Trophoblast cell (in vitro differentiated cells and primary cell): ENCODE measurements around the gene SLITRK2.
A peak's percentile ranks its signal among the peaks of the same experiment; 100 is the strongest.

Source experiments
- DNase-seq, 2 donors: peaks; one replicate each; pipeline ENCODE4 v3.0.0-alpha.2; 2016
- H2AFZ ChIP-seq: 2 replicates; pipeline ENCODE4 v1.6.1; 2013; ENCODE audit warnings: low read length, moderate library complexity, mild to moderate bottlenecking; ENCODE audit not compliant: insufficient read depth, poor library complexity
- H2AK5ac ChIP-seq: 2 replicates; pipeline ENCODE4 v1.6.1; 2013; ENCODE audit warnings: mild to moderate bottlenecking, low read length
- H2BK120ac ChIP-seq: 2 replicates; pipeline ENCODE4 v1.6.1; 2013; ENCODE audit warnings: low read length, mild to moderate bottlenecking, moderate library complexity; ENCODE audit not compliant: insufficient read depth, poor library complexity
- H2BK12ac ChIP-seq: 2 replicates; pipeline ENCODE4 v1.6.1; 2013; ENCODE audit warnings: mild to moderate bottlenecking, low read length, moderate library complexity
- H2BK5ac ChIP-seq: 2 replicates; pipeline ENCODE4 v1.6.1; 2013; ENCODE audit warnings: low read length, low read depth, moderate library complexity, mild to moderate bottlenecking; ENCODE audit not compliant: poor library complexity
- H3K14ac ChIP-seq: 2 replicates; pipeline ENCODE4 v1.6.1; 2013; ENCODE audit warnings: mild to moderate bottlenecking, low read length
- H3K18ac ChIP-seq: 2 replicates; pipeline ENCODE4 v1.6.1; 2013; ENCODE audit warnings: mild to moderate bottlenecking, low read length
- H3K23ac ChIP-seq: 2 replicates; pipeline ENCODE4 v1.6.1; 2013; ENCODE audit warnings: low read length
- H3K27ac ChIP-seq: 2 replicates; pipeline ENCODE4 v1.5.1; 2013; ENCODE audit warnings: low read depth, mild to moderate bottlenecking, inconsistent platforms, low read length, moderate library complexity
- H3K27me3 ChIP-seq: 2 replicates; pipeline ENCODE4 v1.6.1; 2013; ENCODE audit warnings: inconsistent platforms, mild to moderate bottlenecking, low read length, moderate library complexity; ENCODE audit not compliant: insufficient read depth
- H3K36me3 ChIP-seq, 2 experiments: 1 replicate in 1 of 2; 2 replicates in 1 of 2; pipeline ENCODE4 v1.6.1; 2013; ENCODE audit warnings: low read length in 2 of 2, mild to moderate bottlenecking in 2 of 2, moderate library complexity in 1 of 2; ENCODE audit not compliant: insufficient read depth in 2 of 2, control insufficient read depth in 1 of 2
- H3K4ac ChIP-seq: 2 replicates; pipeline ENCODE4 v1.6.1; 2013; ENCODE audit warnings: low read depth, mild to moderate bottlenecking, low read length, moderate library complexity
- H3K4me1 ChIP-seq, 2 experiments: 1 replicate in 1 of 2; 2 replicates in 1 of 2; pipeline ENCODE4 v1.6.1; 2013; ENCODE audit warnings: low read length in 2 of 2, mild to moderate bottlenecking in 2 of 2, moderate library complexity in 1 of 2; ENCODE audit not compliant: insufficient read depth in 2 of 2, control insufficient read depth in 1 of 2
- H3K4me2 ChIP-seq: 2 replicates; pipeline ENCODE4 v1.6.1; 2013; ENCODE audit warnings: inconsistent platforms, mild to moderate bottlenecking, low read length, moderate library complexity
- H3K4me3 ChIP-seq: 2 replicates; pipeline ENCODE4 v1.5.1; 2013; ENCODE audit warnings: mild to moderate bottlenecking, low read depth, low read length, inconsistent platforms
- H3K79me1 ChIP-seq: one replicate; pipeline ENCODE4 v1.6.1; 2013; ENCODE audit warnings: low read length
- H3K79me2 ChIP-seq: 2 replicates; pipeline ENCODE4 v1.6.1; 2013; ENCODE audit warnings: low read length, mild to moderate bottlenecking; ENCODE audit not compliant: control insufficient read depth, insufficient read depth, poor library complexity
- H3K9ac ChIP-seq: 2 replicates; pipeline ENCODE4 v1.6.1; 2013; ENCODE audit warnings: mild to moderate bottlenecking, low read length
- H3K9me3 ChIP-seq: 2 replicates; pipeline ENCODE4 v1.6.1; 2013; ENCODE audit warnings: low read depth, mild to moderate bottlenecking, control low read depth, inconsistent platforms, low read length; ENCODE audit not compliant: insufficient read depth
- H4K12ac ChIP-seq: 2 replicates; pipeline ENCODE4 v1.6.1; 2013; ENCODE audit warnings: low read depth, mild to moderate bottlenecking, low read length, moderate library complexity
- H4K8ac ChIP-seq: 2 replicates; pipeline ENCODE4 v1.6.1; 2013; ENCODE audit warnings: low read depth, mild to moderate bottlenecking, low read length, moderate library complexity
- H4K91ac ChIP-seq: one replicate; pipeline ENCODE4 v1.6.1; 2013; ENCODE audit warnings: low read depth, mild to moderate bottlenecking, low read length, moderate library complexity
- WGBS: extraction: QIAGEN DNeasy Blood & Tissue Kit; methylation state at CpG from one replicate; pipeline ENCODE4 v1.1.7; 2013; ENCODE audit warnings: missing lambda C conversion rate; ENCODE audit not compliant: insufficient read length, insufficient coverage; ENCODE audit errors: extremely low coverage; 5-methylcytosine and 5-hydroxymethylcytosine counted together

The SLITRK2 gene

GRCh38 chrX:145813081-145813480, 4.5 kb upstream of the SLITRK2 start:
- no peaks in the 10 kb centered on the region for H3K36me3 ChIP-seq
- no peak overlapping the region for H2AK5ac ChIP-seq
- H3K27ac ChIP-seq = no peak overlapping the region
- H3K4ac ChIP-seq = no peak overlapping the region
- no peak overlapping the region for H2BK12ac ChIP-seq
- peaks cover 8% of the 10 kb centered on the region for H3K27me3 ChIP-seq
- H3K9me3 ChIP-seq = no peaks in the 10 kb centered on the region
- H4K91ac ChIP-seq = no peak overlapping the region
- no peak overlapping the region for H4K12ac ChIP-seq
- no peak overlapping the region for H3K23ac ChIP-seq
- no peaks in the 10 kb centered on the region for H3K79me2 ChIP-seq
- H3K4me1 ChIP-seq = peaks cover 2% of the 10 kb centered on the region in 2 experiments
- no peak overlapping the region for H4K8ac ChIP-seq
- H3K4me2 ChIP-seq = no peak overlapping the region
- no peak overlapping the region for H3K9ac ChIP-seq
- H2BK5ac ChIP-seq = no peak overlapping the region
- no CpG with 5 or more reads among the region's 1 CpG for WGBS
- no peak overlapping the region for H3K18ac ChIP-seq
- H2AFZ ChIP-seq = no peak overlapping the region
- no peak overlapping the region for H3K14ac ChIP-seq
- H2BK120ac ChIP-seq = no peak overlapping the region
- no peak for DNase-seq
- H3K79me1 ChIP-seq = no peaks in the 10 kb centered on the region
- H3K4me3 ChIP-seq = no peak overlapping the region

DNA sequence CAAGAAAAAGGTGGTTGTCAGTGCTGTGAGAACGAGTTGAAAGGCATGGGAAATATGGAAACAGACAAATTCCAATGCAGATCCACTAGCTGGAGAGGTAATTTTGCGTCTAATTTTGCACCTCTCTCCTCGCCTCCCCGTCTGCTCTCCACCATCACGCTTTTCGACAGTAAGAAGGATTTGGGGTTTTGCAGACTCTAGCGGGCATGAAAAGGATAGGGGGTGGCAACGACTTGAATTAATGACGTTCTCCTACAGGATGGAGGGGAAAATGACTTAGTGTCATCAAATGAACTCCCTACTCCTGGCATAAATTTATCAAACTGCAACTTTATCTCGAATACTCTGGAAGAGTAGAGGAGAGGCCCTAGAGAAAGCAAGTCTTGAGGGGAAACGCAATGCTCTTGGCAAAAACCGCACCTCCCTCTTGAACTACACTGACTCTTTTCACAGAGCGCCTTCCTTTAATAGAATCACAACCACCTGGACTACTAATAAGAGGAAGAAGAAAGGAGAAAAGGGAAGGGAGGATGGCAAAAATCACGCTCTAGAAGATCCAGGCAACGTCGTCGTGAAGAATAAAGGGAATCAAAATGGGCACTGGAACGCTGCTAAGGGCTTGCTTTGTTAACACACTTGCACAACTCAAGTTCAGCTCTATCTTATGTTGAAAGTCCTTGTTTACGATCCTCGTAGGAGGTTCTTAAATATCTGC, 871 bp upstream of the SLITRK2 start:
- no peak overlapping the region for H4K8ac ChIP-seq
- no peak overlapping the region for H3K4me3 ChIP-seq
- no peak overlapping the region for H4K91ac ChIP-seq
- H2BK5ac ChIP-seq = no peak overlapping the region
- H2BK120ac ChIP-seq = no peak overlapping the region
- H3K79me2 ChIP-seq = no peaks in the 10 kb centered on the region
- H3K23ac ChIP-seq = no peak overlapping the region
- no peaks in the 10 kb centered on the region for H3K9me3 ChIP-seq
- no peaks in the 10 kb centered on the region for H3K79me1 ChIP-seq
- peaks cover 4 to 6% of the 10 kb centered on the region in 2 experiments for H3K4me1 ChIP-seq
- H4K12ac ChIP-seq = no peak overlapping the region
- H3K36me3 ChIP-seq = no peaks in the 10 kb centered on the region
- H2AK5ac ChIP-seq = no peak overlapping the region
- no CpG with 5 or more reads among the region's 20 CpGs for WGBS
- no peak overlapping the region for H3K27ac ChIP-seq
- H3K27me3 ChIP-seq = peaks cover 28% of the 10 kb centered on the region
- no peak overlapping the region for H2BK12ac ChIP-seq
- H3K14ac ChIP-seq = no peak overlapping the region
- H3K9ac ChIP-seq = no peak overlapping the region
- H3K4me2 ChIP-seq = no peak overlapping the region
- no peak for DNase-seq
- no peak overlapping the region for H3K18ac ChIP-seq
- no peak overlapping the region for H2AFZ ChIP-seq
- H3K4ac ChIP-seq = no peak overlapping the region

- Histone ChIP-seq H3K23ac (no peak overlapping the region), H3K4me3 (no peak overlapping the region), H3K79me2 (no peaks in the 10 kb centered on the region), H3K9ac (no peak overlapping the region), H3K4me1 (peaks cover 4 to 6% of the 10 kb centered on the region in 2 experiments), H4K8ac (no peak overlapping the region), H4K91ac (no peak overlapping the region), H3K79me1 (no peaks in the 10 kb centered on the region), H2AFZ (peak overlapping the region; percentile 27), H3K4ac (no peak overlapping the region), H3K14ac (no peak overlapping the region), H2BK120ac (no peak overlapping the region), H3K9me3 (no peaks in the 10 kb centered on the region), H2AK5ac (no peak overlapping the region), H4K12ac (no peak overlapping the region), H3K27me3 (peaks cover 32% of the 10 kb centered on the region), H2BK12ac (no peak overlapping the region), H3K18ac (no peak overlapping the region), H2BK5ac (no peak overlapping the region), H3K4me2 (peak overlapping the region; percentile 66), H3K27ac (no peak overlapping the region), H3K36me3 (no peaks in the 10 kb centered on the region)
- DNase-seq = no peak
- WGBS = no CpG with 5 or more reads among the region's 70 CpGs
Measured at GRCh38 chrX:145818186-145819113, 821 bp downstream of the SLITRK2 start.

- H3K9ac ChIP-seq = no peak overlapping the region
- peaks cover 32% of the 10 kb centered on the region for H3K27me3 ChIP-seq
- no peak for DNase-seq
- no peak overlapping the region for H3K4me2 ChIP-seq
- H3K4me3 ChIP-seq = no peak overlapping the region
- no peak overlapping the region for H2BK120ac ChIP-seq
- WGBS = no CpG with 5 or more reads among the region's 1 CpG
- no peak overlapping the region for H2BK5ac ChIP-seq
- no peaks in the 10 kb centered on the region for H3K9me3 ChIP-seq
- no peak overlapping the region for H3K14ac ChIP-seq
- no peaks in the 10 kb centered on the region for H3K79me2 ChIP-seq
- peaks cover 4 to 6% of the 10 kb centered on the region in 2 experiments for H3K4me1 ChIP-seq
- H4K91ac ChIP-seq = no peak overlapping the region
- no peak overlapping the region for H3K18ac ChIP-seq
- no peaks in the 10 kb centered on the region for H3K79me1 ChIP-seq
- no peak overlapping the region for H2BK12ac ChIP-seq
- H3K23ac ChIP-seq = no peak overlapping the region
- no peak overlapping the region for H3K4ac ChIP-seq
- no peak overlapping the region for H4K8ac ChIP-seq
- H3K36me3 ChIP-seq = no peaks in the 10 kb centered on the region
- no peak overlapping the region for H2AK5ac ChIP-seq
- H2AFZ ChIP-seq = no peak overlapping the region
- no peak overlapping the region for H3K27ac ChIP-seq
- no peak overlapping the region for H4K12ac ChIP-seq
Measured at GRCh38 chrX:145820825-145821224, 3.2 kb downstream of the SLITRK2 start.
